H1 (cell line): Measurements from ENCODE around the gene UCN3. TPM values are rescaled to one million over a fixed set of nuclear protein-coding genes. Genes with fewer than 3 reads are reported as not detected.

Source experiments
- CTCF ChIA-PET: fragments of 300-600 bp; sonication (Branson Sonifier 250); formaldehyde crosslinking; loops from one replicate; lab custom pipeline; 2021; ENCODE audit not compliant: partially characterized antibody; lab: Charles Lee
- POLR2A ChIA-PET: fragments of 300-600 bp; sonication (Branson Sonifier 250); formaldehyde crosslinking; loops from one replicate; lab custom pipeline; 2021; ENCODE audit warnings: inconsistent platforms; ENCODE audit not compliant: partially characterized antibody; lab: Charles Lee
- DNase-seq, 2 experiments: peaks; one replicate each; pipeline versions ENCODE4 v3.0.0 to v3.0.0-alpha.2; 2010 to 2022; ENCODE audit warnings: low spot score in 2 of 2, low read depth in 1 of 2, mixed read lengths in 1 of 2
- FAIRE-seq: peaks from 2 replicates; lab custom pipeline; 2011; peaks lifted over from hg19 to GRCh38; lab: Jason Lieb, UNC
- H2AFZ ChIP-seq: 2 replicates; pipeline ENCODE4 v1.8.1; 2012; ENCODE audit warnings: low read length, inconsistent platforms
- H2AK5ac ChIP-seq: 2 replicates; pipeline ENCODE4 v1.6.1; 2013; ENCODE audit warnings: low read depth, low read length
- H2BK120ac ChIP-seq: replicated peaks from 2 replicates; pipeline ENCODE3; 2013; ENCODE audit warnings: low read depth, low read length, inconsistent platforms
- H2BK12ac ChIP-seq: 2 replicates; pipeline ENCODE4 v1.6.1; 2013; ENCODE audit warnings: low read depth, low read length
- H2BK15ac ChIP-seq: 2 replicates; pipeline ENCODE4 v1.6.1; 2013; ENCODE audit warnings: low read length
- H2BK20ac ChIP-seq: 2 replicates; pipeline ENCODE4 v1.6.1; 2013; ENCODE audit warnings: low read length
- H2BK5ac ChIP-seq: 2 replicates; pipeline ENCODE4 v1.6.1; 2013; ENCODE audit warnings: low read depth, low read length
- H3K14ac ChIP-seq: 2 replicates; pipeline ENCODE4 v1.6.1; 2013; ENCODE audit warnings: inconsistent platforms; ENCODE audit not compliant: insufficient read length
- H3K18ac ChIP-seq: 2 replicates; pipeline ENCODE4 v1.6.1; 2013; ENCODE audit warnings: low read length; ENCODE audit errors: extremely low read depth
- H3K23ac ChIP-seq: 2 replicates; pipeline ENCODE4 v1.6.1; 2013; ENCODE audit warnings: inconsistent platforms; ENCODE audit not compliant: insufficient read length
- H3K23me2 ChIP-seq: 2 replicates; pipeline ENCODE4 v1.6.1; 2013; ENCODE audit warnings: low read depth, low read length
- H3K27ac ChIP-seq: 2 replicates; pipeline ENCODE4 v1.6.1; 2011; ENCODE audit warnings: low read depth, low read length, inconsistent platforms
- H3K27me3 ChIP-seq, 4 experiments: replicated peaks in 1 of 4; 1 replicate in 1 of 4; 2 replicates in 3 of 4; pipeline versions ENCODE4 v1.6.1 to v1.8.1; 2011 to 2013; ENCODE audit warnings: low read length in 3 of 4, mild to moderate bottlenecking in 3 of 4, inconsistent platforms in 2 of 4, mixed read lengths in 2 of 4, moderate library complexity in 1 of 4; ENCODE audit not compliant: control insufficient read depth in 3 of 4, insufficient read depth in 3 of 4; ENCODE audit errors: extremely low read depth in 1 of 4
- H3K36me3 ChIP-seq, 4 experiments: 2 replicates each; pipeline versions ENCODE4 v1.6.1 to v1.8.1; 2011 to 2013; ENCODE audit warnings: mild to moderate bottlenecking in 4 of 4, low read length in 3 of 4, moderate library complexity in 2 of 4, control low read depth in 1 of 4, inconsistent platforms in 1 of 4; ENCODE audit not compliant: insufficient read depth in 4 of 4, control insufficient read depth in 2 of 4
- H3K4ac ChIP-seq: replicated peaks from 2 replicates; pipeline ENCODE3; 2013; ENCODE audit warnings: low read length, low read depth, mixed read lengths, inconsistent platforms; ENCODE audit not compliant: insufficient read length
- H3K4me1 ChIP-seq, 4 experiments: replicated peaks in 1 of 4; 1 replicate in 1 of 4; 2 replicates in 3 of 4; pipeline versions ENCODE4 v1.6.1 to v1.8.1; 2011 to 2013; ENCODE audit warnings: low read length in 3 of 4, inconsistent platforms in 2 of 4, mixed read lengths in 1 of 4; ENCODE audit not compliant: insufficient read depth in 4 of 4, control insufficient read depth in 3 of 4
- H3K4me2 ChIP-seq, 2 experiments: 2 replicates each; pipeline versions ENCODE4 v1.6.1 to v1.8.1; 2011 to 2013; ENCODE audit warnings: low read depth in 2 of 2, low read length in 2 of 2, control low read depth in 1 of 2, inconsistent platforms in 1 of 2, mild to moderate bottlenecking in 1 of 2; ENCODE audit not compliant: insufficient read depth in 1 of 2
- H3K4me3 ChIP-seq, 4 experiments: fragments of 200-600, 300-600 bp in 1 of 4; sonication (generic), shearing (Covaris generic), sonication (Bioruptor Twin) in 1 of 4; 2 replicates each; pipeline versions ENCODE4 v1.5.1 to v1.8.1; 2011 to 2016; ENCODE audit warnings: low read length in 4 of 4, low read depth in 3 of 4, control low read depth in 2 of 4, inconsistent platforms in 2 of 4, mild to moderate bottlenecking in 2 of 4, mixed read lengths in 1 of 4, moderate library complexity in 1 of 4; ENCODE audit not compliant: insufficient read depth in 2 of 4; ENCODE audit errors: extremely low read depth in 1 of 4
- H3K56ac ChIP-seq: replicated peaks from 2 replicates; pipeline ENCODE3; 2013; ENCODE audit warnings: low read depth, mild to moderate bottlenecking, mixed read lengths, low read length, inconsistent platforms; ENCODE audit not compliant: insufficient read length
- H3K79me1 ChIP-seq: 2 replicates; pipeline ENCODE4 v1.6.1; 2013; ENCODE audit warnings: low read depth, low read length, control low read depth
- H3K79me2 ChIP-seq, 2 experiments: 2 replicates each; pipeline versions ENCODE4 v1.6.1 to v1.8.1; 2012 to 2013; ENCODE audit warnings: low read length in 2 of 2, mild to moderate bottlenecking in 2 of 2, inconsistent platforms in 1 of 2; ENCODE audit not compliant: insufficient read depth in 2 of 2, control insufficient read depth in 1 of 2
- H3K9ac ChIP-seq, 4 experiments: replicated peaks in 1 of 4; 1 replicate in 1 of 4; 2 replicates in 3 of 4; pipeline versions ENCODE4 v1.6.1 to v1.8.1; 2011 to 2013; ENCODE audit warnings: low read depth in 3 of 4, low read length in 3 of 4, control low read depth in 2 of 4, mild to moderate bottlenecking in 2 of 4, moderate library complexity in 2 of 4, inconsistent platforms in 1 of 4; ENCODE audit errors: extremely low read depth in 1 of 4
- H3K9me3 ChIP-seq, 2 experiments: 2 replicates each; pipeline versions ENCODE4 v1.6.1 to v1.8.1; 2012 to 2013; ENCODE audit warnings: mild to moderate bottlenecking in 2 of 2, moderate library complexity in 2 of 2, control low read depth in 1 of 2, inconsistent platforms in 1 of 2, low read depth in 1 of 2, low read length in 1 of 2, mixed read lengths in 1 of 2; ENCODE audit not compliant: insufficient read depth in 2 of 2
- H4K20me1 ChIP-seq, 2 experiments: replicated peaks in 1 of 2; 2 replicates each; pipeline versions ENCODE3 to v1.8.1; 2011 to 2013; ENCODE audit warnings: inconsistent platforms in 2 of 2, low read length in 2 of 2, mild to moderate bottlenecking in 1 of 2; ENCODE audit not compliant: insufficient read depth in 2 of 2, control insufficient read depth in 1 of 2
- H4K5ac ChIP-seq: 2 replicates; pipeline ENCODE4 v1.6.1; 2013; ENCODE audit warnings: low read length, low read depth, mixed read lengths, inconsistent platforms; ENCODE audit not compliant: insufficient read length
- H4K8ac ChIP-seq: 2 replicates; pipeline ENCODE4 v1.8.0; 2013; ENCODE audit warnings: mild to moderate bottlenecking, moderate library complexity, low read length, inconsistent platforms; ENCODE audit not compliant: insufficient read depth; ENCODE audit errors: extremely low read depth
- H4K91ac ChIP-seq: replicated peaks from 2 replicates; pipeline ENCODE3; 2013; ENCODE audit warnings: low read length, mixed read lengths, inconsistent platforms; ENCODE audit not compliant: insufficient read length
- ASH2L ChIP-seq: fragments of 200-600, 300-600 bp; sonication (generic); IDR thresholded peaks from one replicate; pipeline ENCODE4 v1.7.1; 2017; ENCODE audit warnings: low read length
- BRCA1 ChIP-seq: IDR thresholded peaks from 2 replicates; pipeline ENCODE4 v1.6.1; 2012; ENCODE audit warnings: low read depth, low read length, improper control_type of control experiment
- CHD2 ChIP-seq: IDR thresholded peaks from 2 replicates; pipeline ENCODE4 v1.6.1; 2012; ENCODE audit warnings: low read length, improper control_type of control experiment
- EZH2 ChIP-seq: fragments of 200-600 bp; sonication (generic); IDR thresholded peaks from 2 replicates; pipeline ENCODE4 v1.7.1; 2012; ENCODE audit warnings: low read depth, mild to moderate bottlenecking, moderate library complexity, low read length, inconsistent platforms; ENCODE audit not compliant: severe bottlenecking
- FOSL1 ChIP-seq: IDR thresholded peaks from 2 replicates; pipeline ENCODE4 v1.6.1; 2011; ENCODE audit warnings: mild to moderate bottlenecking, low read depth, low read length, moderate library complexity; ENCODE audit not compliant: insufficient read depth
- GTF2F1 ChIP-seq: IDR thresholded peaks from 2 replicates; pipeline ENCODE4 v1.6.1; 2012; ENCODE audit warnings: low read depth, low read length, improper control_type of control experiment, borderline replicate concordance
- HDAC6 ChIP-seq: IDR thresholded peaks from one replicate; pipeline ENCODE4 v1.7.1; 2012; ENCODE audit warnings: low read depth, mild to moderate bottlenecking, inconsistent platforms, low read length, moderate library complexity
- NRF1 ChIP-seq: IDR thresholded peaks from 2 replicates; pipeline ENCODE4 v1.6.1; 2011; ENCODE audit warnings: mild to moderate bottlenecking, low read depth, low read length, improper control_type of control experiment
- POU5F1 ChIP-seq: IDR thresholded peaks from 2 replicates; pipeline ENCODE4 v1.6.1; 2011; ENCODE audit warnings: low read depth, mild to moderate bottlenecking, low read length, moderate library complexity
- RNF2 ChIP-seq: fragments of 200-900, 300-1000 bp; sonication (generic); IDR thresholded peaks from 2 replicates; pipeline ENCODE4 v1.7.1; 2016; ENCODE audit warnings: borderline replicate concordance, low read depth, mild to moderate bottlenecking, antibody characterized with exemption, low read length; ENCODE audit not compliant: poor library complexity, severe bottlenecking; ENCODE audit errors: missing control alignments
- SP4 ChIP-seq: IDR thresholded peaks from 2 replicates; pipeline ENCODE4 v1.6.1; 2012; ENCODE audit warnings: low read length, inconsistent platforms
- TCF12 ChIP-seq: IDR thresholded peaks from 2 replicates; pipeline ENCODE4 v1.6.1; 2011; ENCODE audit warnings: low read depth, mild to moderate bottlenecking, low read length
- polyA plus RNA-seq, 7 experiments: library from polyadenylated mRNA; depleted of rRNA in 3 of 7; stranded (reverse) in 5 of 7; unstranded in 2 of 7; fragments of >200 nt in 5 of 7; fragments of 200-250 nt in 2 of 7; gene quantifications; 1 replicate in 5 of 7; 2 replicates in 1 of 7; 4 replicates in 1 of 7; pipeline versions ENCODE4 v1.2.1 to v1.2.3, GENCODE V29; 2011 to 2013; ENCODE audit warnings: missing spikeins in 2 of 7, mixed read lengths in 2 of 7
- total RNA-seq: library from RNA; stranded (reverse); fragmentation: NEBNext Ultra II Directional; extraction: Animal tissue kit (Norgen Biotek cat#: 25700); gene quantifications from 2 replicates; pipeline ENCODE4 v1.2.1, GENCODE V29; 2021
- TF ChIP-seq, protein P1 (sequence below): IDR thresholded peaks from 2 replicates; pipeline ENCODE4 v1.6.1; 2012; ENCODE audit warnings: inconsistent platforms

The UCN3 gene
- total and polyA plus RNA-seq, 2 of the 8 experiments (the other 6 are each of a cell fraction or from before 2014, with no cell fraction given): not detected

DNA sequence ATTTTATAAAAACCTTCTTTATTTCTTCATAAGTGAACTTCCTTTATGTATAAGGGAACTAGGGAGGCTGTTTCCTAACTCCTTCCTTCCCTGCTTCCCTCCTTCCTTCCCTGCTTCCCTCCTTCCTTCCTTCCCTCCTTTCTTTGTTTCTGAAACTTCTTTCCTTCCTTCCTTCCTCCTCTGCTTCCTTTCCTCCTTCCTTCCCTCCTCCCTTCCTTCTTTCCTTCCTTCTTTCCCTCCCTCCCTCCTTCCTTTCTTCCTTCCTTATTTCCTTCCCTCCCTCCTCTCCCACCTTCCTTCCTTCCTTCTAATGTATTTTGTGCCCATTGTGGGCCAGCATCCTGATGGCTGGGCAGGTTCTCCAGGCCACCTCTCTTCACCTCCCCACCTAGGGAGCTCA, 26.8 kb upstream of the UCN3 start:
- Histone ChIP-seq H2AFZ (no peak overlapping the region), H3K4ac (no peak overlapping the region), H3K4me2 (no peak overlapping the region), H2BK12ac (no peak overlapping the region), H3K14ac (no peak overlapping the region), H2BK20ac (no peak overlapping the region), H2AK5ac (no peak overlapping the region), H3K23ac (no peak overlapping the region), H3K9ac (no peak overlapping the region), H3K9me3 (peaks cover 0 to 4% of the 10 kb centered on the region in 2 experiments; a peak in 1 of 4 replicates), H3K79me1 (no peaks in the 10 kb centered on the region), H3K27ac (no peak overlapping the region), H4K20me1 (no peaks in the 10 kb centered on the region), H3K36me3 (no peaks in the 10 kb centered on the region), H3K18ac (no peak overlapping the region), H4K8ac (no peak overlapping the region), H3K56ac (no peak overlapping the region), H3K4me3 (no peak overlapping the region), H3K27me3 (no peaks in the 10 kb centered on the region), H2BK15ac (no peak overlapping the region), H4K5ac (no peak overlapping the region), H3K4me1 (no peaks in the 10 kb centered on the region), H2BK5ac (no peak overlapping the region), H4K91ac (no peak overlapping the region), H2BK120ac (no peak overlapping the region), H3K23me2 (peaks cover 8% of the 10 kb centered on the region; the same call in 1 of the 2 replicates), H3K79me2 (no peaks in the 10 kb centered on the region)
- ChIA-PET POLR2A (interaction anchor here (1.0 kb wide), 1 partner anchor 79 kb away, joined by 3 read pairs; no protein-coding TSS in a partner anchor), CTCF (no interaction called here)
- DNase-seq: no peak
- no peak for TF ChIP-seq EZH2
- TF ChIP-seq BRCA1: no peak
- no peak for TF ChIP-seq GTF2F1
- no peak for TF ChIP-seq TCF12
- no peak for TF ChIP-seq CHD2
- TF ChIP-seq POU5F1: no peak
- TF ChIP-seq NRF1: no peak
- TF ChIP-seq SP4: no peak
- TF ChIP-seq ASH2L: no peak
- no peak for TF ChIP-seq RNF2
- no peak for TF ChIP-seq HDAC6
- TF ChIP-seq FOSL1: no peak
- TF ChIP-seq, protein P1, sequence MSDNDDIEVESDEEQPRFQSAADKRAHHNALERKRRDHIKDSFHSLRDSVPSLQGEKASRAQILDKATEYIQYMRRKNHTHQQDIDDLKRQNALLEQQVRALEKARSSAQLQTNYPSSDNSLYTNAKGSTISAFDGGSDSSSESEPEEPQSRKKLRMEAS: no peak
- no peak for FAIRE-seq
